Measurements from ENCODE around the gene PCK1. TPM values are rescaled to one million over a fixed set of nuclear protein-coding genes. Genes with fewer than 3 reads are reported as not detected.

PCK1 gene
- total RNA-seq, 4 donors from 2014 or later = 2.2 to 6.3 (median 5.2) TPM

GRCh38 chr20:57598060-57598459 is 37.1 kb downstream of the PCK1 start:
- Histone ChIP-seq H3K9me3 (no peaks in the 10 kb centered on the region), H3K4me1 (peaks cover 15% of the 10 kb centered on the region), H3K36me3 (no peaks in the 10 kb centered on the region), H3K4me3 (no peak overlapping the region), H3K27me3 (peaks cover 4% of the 10 kb centered on the region), H3K27ac (no peak overlapping the region)
- 82% methylated on average over 6 of the region's 10 CpGs for WGBS
- DNase-seq (ENCODE audit: low spot score in 2 of 2) = no peak
- TF ChIP-seq POLR2A (IDR thresholded peaks at IDR 0.05) = no peak
- TF ChIP-seq POLR2AphosphoS5 (IDR thresholded peaks at IDR 0.05) = no peak
- TF ChIP-seq EP300 (IDR thresholded peaks at IDR 0.05) = no peak

- 85% methylated on average over 4 of the region's 5 CpGs for WGBS
- TF ChIP-seq POLR2AphosphoS5 (IDR thresholded peaks at IDR 0.05) (no peak), EP300 (IDR thresholded peaks at IDR 0.05) (no peak), POLR2A (IDR thresholded peaks at IDR 0.05) (no peak), CTCF (IDR thresholded peaks at IDR 0.05) (no peak)
- H3K27me3 ChIP-seq = peaks cover 4% of the 10 kb centered on the region
- H3K36me3 ChIP-seq = no peaks in the 10 kb centered on the region
- H3K27ac ChIP-seq = no peak overlapping the region
- H3K4me1 ChIP-seq = peaks cover 11% of the 10 kb centered on the region
- no peak overlapping the region for H3K4me3 ChIP-seq
- H3K9me3 ChIP-seq = no peaks in the 10 kb centered on the region
- no peak for DNase-seq (ENCODE audit: low spot score in 2 of 2)
Observed at GRCh38 chr20:57598491-57598890, 37.6 kb downstream of the PCK1 start.

GRCh38 chr20:57600320-57601210 is 39.7 kb downstream of the PCK1 start:
- Histone ChIP-seq H3K4me3 (no peak overlapping the region), H3K27me3 (no peaks in the 10 kb centered on the region), H3K36me3 (no peaks in the 10 kb centered on the region), H3K4me1 (peaks cover 6% of the 10 kb centered on the region), H3K9me3 (no peaks in the 10 kb centered on the region), H3K27ac (no peak overlapping the region)
- TF ChIP-seq CTCF (IDR thresholded peaks at IDR 0.05) = no peak
- no peak for TF ChIP-seq POLR2A (IDR thresholded peaks at IDR 0.05)
- TF ChIP-seq EP300 (IDR thresholded peaks at IDR 0.05) = no peak
- TF ChIP-seq POLR2AphosphoS5 (IDR thresholded peaks at IDR 0.05) = no peak
- WGBS = 70% methylated on average over 13 of the region's 13 CpGs
- DNase-seq (ENCODE audit: low spot score in 2 of 2) = no peak

- TF ChIP-seq POLR2A (IDR thresholded peaks at IDR 0.05) = no peak
- TF ChIP-seq EP300 (IDR thresholded peaks at IDR 0.05) = no peak
- no peak for TF ChIP-seq CTCF (IDR thresholded peaks at IDR 0.05)
- TF ChIP-seq POLR2AphosphoS5 (IDR thresholded peaks at IDR 0.05) = no peak
- 93% methylated on average over 2 of the region's 2 CpGs for WGBS
- H3K4me3 ChIP-seq = no peak overlapping the region
- H3K9me3 ChIP-seq = no peaks in the 10 kb centered on the region
- H3K27ac ChIP-seq = no peak overlapping the region
- no peaks in the 10 kb centered on the region for H3K27me3 ChIP-seq
- H3K36me3 ChIP-seq = no peaks in the 10 kb centered on the region
- DNase-seq (ENCODE audit: low spot score in 2 of 2) = no peak
- H3K4me1 ChIP-seq = peaks cover 6% of the 10 kb centered on the region
Observed at GRCh38 chr20:57601211-57601570, 40.3 kb downstream of the PCK1 start.

- Histone ChIP-seq H3K27ac (no peak overlapping the region), H3K27me3 (no peaks in the 10 kb centered on the region), H3K4me1 (peaks cover 6% of the 10 kb centered on the region), H3K36me3 (no peaks in the 10 kb centered on the region), H3K4me3 (no peak overlapping the region), H3K9me3 (no peaks in the 10 kb centered on the region)
- WGBS = 86% methylated on average over 5 of the region's 5 CpGs
- TF ChIP-seq POLR2AphosphoS5 (IDR thresholded peaks at IDR 0.05) = no peak
- TF ChIP-seq EP300 (IDR thresholded peaks at IDR 0.05) = no peak
- no peak for TF ChIP-seq CTCF (IDR thresholded peaks at IDR 0.05)
- no peak for TF ChIP-seq POLR2A (IDR thresholded peaks at IDR 0.05)
- no peak for DNase-seq (ENCODE audit: low spot score in 2 of 2)
Observed at GRCh38 chr20:57601737-57602136, 40.8 kb downstream of the PCK1 start.

Measured in suprapubic skin (tissue), 4 donors.